WI38 (cell line): ENCODE results near the gene CA5A.
"Not testable (repeated sequence)": the region's sequence is repeated elsewhere in the genome, so short reads cannot be mapped to it uniquely, and the experiment has no call there.

ENCODE experiments used
- H3K4me3 ChIP-seq: 2 replicates; pipeline ENCODE4 v1.5.1; 2011; ENCODE audit warnings: low read depth, mild to moderate bottlenecking, control low read depth, low read length
- CTCF ChIP-seq: IDR thresholded peaks from 2 replicates; pipeline ENCODE4 v1.5.1; 2012; ENCODE audit warnings: low read depth, mild to moderate bottlenecking, control low read depth, low read length

The CA5A gene

GRCh38 chr16:87936375-87937230, at the start of gene CA5A:
TSS of gene CA5A (minus strand) at chr16:87936529. CDS start at chr16:87936450, 79 bp downstream.
- TF ChIP-seq CTCF: no peak
- H3K4me3 ChIP-seq: no peak within 1 kb of the TSS

DNA sequence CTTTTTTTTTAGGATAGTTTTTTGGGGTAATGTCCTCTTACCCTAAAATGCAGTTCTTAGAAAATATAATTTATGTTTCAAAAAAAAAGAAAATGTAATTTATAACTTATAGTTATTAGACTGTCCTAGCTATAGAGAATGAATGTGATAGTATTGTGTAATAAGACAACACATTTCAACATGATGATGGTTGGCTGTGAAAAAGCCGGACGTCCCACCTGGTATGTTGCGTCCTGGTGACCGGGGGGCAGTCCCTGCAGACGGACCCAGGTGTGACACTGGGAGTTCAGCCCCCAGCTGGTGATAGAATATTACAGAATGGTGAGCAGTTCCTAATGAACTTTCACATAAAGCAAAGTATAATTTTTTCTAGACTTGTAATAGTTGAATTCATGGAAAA, 49.2 kb upstream of the CA5A start:
- not testable (repeated sequence) for H3K4me3 ChIP-seq

- no peak for TF ChIP-seq CTCF
These were observed 48.4 kb upstream of the CA5A start for GRCh38 chr16:87984632-87985267.

GRCh38 chr16:87984180-87984579, 47.9 kb upstream of the CA5A start:
- not testable (repeated sequence) for H3K4me3 ChIP-seq

More at GRCh38 chr16:87984632-87985267, 48.4 kb upstream of the CA5A start:
- no peak overlapping the region for H3K4me3 ChIP-seq

- H3K4me3 ChIP-seq: not testable (repeated sequence)
These were observed 47.4 kb upstream of the CA5A start for GRCh38 chr16:87983737-87984097.

GRCh38 chr16:87983072-87983736, 46.9 kb upstream of the CA5A start:
- peak; percentile 45 for TF ChIP-seq CTCF

DNA sequence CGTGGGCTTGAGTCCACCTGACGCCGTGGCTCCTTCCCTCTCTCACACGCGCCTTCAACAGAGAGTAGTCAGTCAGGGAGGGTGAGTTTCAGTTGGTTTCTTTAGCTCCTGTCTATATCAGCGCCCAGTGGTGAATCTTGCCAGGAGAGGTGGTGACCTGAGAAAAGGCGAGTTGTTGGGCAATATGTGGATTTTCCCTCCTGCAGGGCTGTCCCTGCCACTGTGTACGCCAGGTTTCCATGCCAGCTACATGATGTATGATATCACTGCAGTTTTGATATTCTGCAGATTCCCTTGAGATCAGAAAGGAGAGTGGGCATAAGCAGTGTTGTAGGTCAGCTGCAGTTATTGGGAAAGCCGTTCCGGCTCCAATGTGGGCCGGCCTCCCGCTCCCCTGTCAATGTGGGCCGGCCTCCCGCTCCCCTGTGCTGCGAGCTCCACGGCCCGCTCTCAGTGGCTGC, 46.3 kb upstream of the CA5A start:
- TF ChIP-seq CTCF: no peak
- no peak overlapping the region for H3K4me3 ChIP-seq

More at GRCh38 chr16:87983072-87983736, 46.9 kb upstream of the CA5A start:
- H3K4me3 ChIP-seq: not testable (repeated sequence)

- H3K4me3 ChIP-seq: not testable (repeated sequence)
These were observed 45.0 kb upstream of the CA5A start for GRCh38 chr16:87981376-87981775.

DNA sequence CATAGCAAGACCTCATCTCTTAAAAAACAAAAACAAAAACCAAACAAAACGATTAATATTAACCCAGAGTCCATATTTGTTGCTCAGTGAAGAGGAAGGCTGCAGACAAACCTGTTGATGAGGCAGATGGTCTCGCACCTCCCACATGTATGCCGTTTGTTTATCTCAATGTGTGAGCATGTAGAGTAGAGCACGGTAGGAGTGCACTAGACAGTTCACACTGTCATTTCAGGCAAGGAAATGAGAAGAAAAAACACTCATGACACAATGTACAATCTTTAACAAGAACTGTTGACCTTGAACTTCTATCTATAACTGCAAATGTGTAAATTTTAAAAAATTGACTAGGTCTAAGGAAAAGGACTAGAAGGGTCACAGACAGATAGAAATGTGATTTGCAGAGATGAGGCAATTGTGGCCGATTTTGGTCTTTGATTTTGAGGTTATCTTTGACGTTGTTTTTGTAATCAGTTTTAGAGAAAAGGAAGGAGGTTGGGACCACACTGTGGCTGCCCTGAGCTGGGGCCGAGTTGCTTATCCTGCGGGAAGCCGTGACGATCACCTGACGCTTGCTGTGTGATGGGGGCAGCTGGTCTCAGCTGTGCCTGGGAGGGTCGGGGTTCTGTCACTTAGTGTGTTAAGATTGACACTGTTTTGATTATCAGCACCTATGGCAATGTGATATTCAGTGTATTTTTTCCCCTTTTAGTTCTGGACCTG, 43.7 kb upstream of the CA5A start:
- H3K4me3 ChIP-seq: not testable (repeated sequence)
